DND-41 (cell line): ENCODE data around the gene MYL3.

Experiments used
- ATAC-seq: fragments of 200-7000 bp; cut with Tn5 transposase; 3 replicates; pipeline ENCODE4 v1.9.1; 2021; ENCODE audit warnings: low read depth; ENCODE audit not compliant: insufficient read depth
- DNase-seq: peaks from one replicate; pipeline ENCODE4 v3.0.0-alpha.2; 2020
- H2AFZ ChIP-seq: 2 replicates; pipeline ENCODE4 v1.6.0; 2012; ENCODE audit warnings: low read depth, low read length
- H3K27ac ChIP-seq: 2 replicates; pipeline ENCODE4 v1.5.1; 2012; ENCODE audit warnings: low read length, inconsistent platforms
- H3K27me3 ChIP-seq: fragments of 200-600 bp; sonication (generic); 2 replicates; pipeline ENCODE4 v1.6.0; 2012; ENCODE audit warnings: low read length, mild to moderate bottlenecking, inconsistent platforms; ENCODE audit not compliant: insufficient read depth, poor library complexity
- H3K36me3 ChIP-seq: 2 replicates; pipeline ENCODE4 v1.5.1; 2012; ENCODE audit warnings: low read length, inconsistent platforms; ENCODE audit not compliant: insufficient read depth
- H3K4me1 ChIP-seq: 2 replicates; pipeline ENCODE4 v1.5.1; 2012; ENCODE audit warnings: mild to moderate bottlenecking, low read length; ENCODE audit not compliant: insufficient read depth
- H3K4me2 ChIP-seq: 2 replicates; pipeline ENCODE4 v1.6.0; 2012; ENCODE audit warnings: mild to moderate bottlenecking, moderate library complexity, low read length, inconsistent platforms; ENCODE audit not compliant: insufficient read depth
- H3K4me3 ChIP-seq, 2 experiments: fragments of 200-600 bp in 1 of 2; shearing (Covaris generic) in 1 of 2; 2 replicates each; pipeline ENCODE4 v1.5.1; 2012 to 2016; ENCODE audit warnings: inconsistent platforms in 2 of 2, low read length in 2 of 2, mild to moderate bottlenecking in 2 of 2, low read depth in 1 of 2, moderate library complexity in 1 of 2
- H3K79me2 ChIP-seq: 2 replicates; pipeline ENCODE4 v1.6.0; 2012; ENCODE audit warnings: low read length, inconsistent platforms; ENCODE audit not compliant: insufficient read depth
- H3K9ac ChIP-seq: 2 replicates; pipeline ENCODE4 v1.6.0; 2012; ENCODE audit warnings: low read depth, mild to moderate bottlenecking, inconsistent platforms, low read length, moderate library complexity
- H3K9me3 ChIP-seq: 2 replicates; pipeline ENCODE4 v1.5.1; 2012; ENCODE audit warnings: low read length, moderate library complexity, mild to moderate bottlenecking, inconsistent platforms; ENCODE audit not compliant: insufficient read depth, severe bottlenecking
- H4K20me1 ChIP-seq: 2 replicates; pipeline ENCODE4 v1.6.0; 2012; ENCODE audit warnings: low read length; ENCODE audit not compliant: insufficient read depth
- EZH2 ChIP-seq: IDR thresholded peaks from 3 replicates; pipeline ENCODE4 v1.6.1; 2012; ENCODE audit warnings: borderline replicate concordance, low read depth, mild to moderate bottlenecking, moderate library complexity, low read length, inconsistent platforms; ENCODE audit not compliant: severe bottlenecking
- TF ChIP-seq, protein P1 (sequence below): IDR thresholded peaks from 2 replicates; pipeline ENCODE4 v1.5.1; 2012; ENCODE audit warnings: borderline replicate concordance, low read length, moderate library complexity, mild to moderate bottlenecking; ENCODE audit not compliant: poor library complexity, severe bottlenecking; ENCODE audit errors: extremely low read depth

Gene MYL3

GRCh38 chr3:46901061-46901460, 37.8 kb upstream of the MYL3 start:
- ATAC-seq: no peak
- Histone ChIP-seq H3K4me2 (no peak overlapping the region), H3K36me3 (no peaks in the 10 kb centered on the region), H3K4me3 (no peak overlapping the region), H3K79me2 (no peaks in the 10 kb centered on the region), H4K20me1 (no peaks in the 10 kb centered on the region; the same call in none of the 2 replicates), H3K27ac (no peak overlapping the region), H3K27me3 (no peaks in the 10 kb centered on the region), H3K9ac (no peak overlapping the region), H3K4me1 (no peaks in the 10 kb centered on the region), H2AFZ (no peak overlapping the region), H3K9me3 (no peaks in the 10 kb centered on the region)
- DNase-seq: no peak
- no peak for TF ChIP-seq EZH2
- TF ChIP-seq, protein P1, sequence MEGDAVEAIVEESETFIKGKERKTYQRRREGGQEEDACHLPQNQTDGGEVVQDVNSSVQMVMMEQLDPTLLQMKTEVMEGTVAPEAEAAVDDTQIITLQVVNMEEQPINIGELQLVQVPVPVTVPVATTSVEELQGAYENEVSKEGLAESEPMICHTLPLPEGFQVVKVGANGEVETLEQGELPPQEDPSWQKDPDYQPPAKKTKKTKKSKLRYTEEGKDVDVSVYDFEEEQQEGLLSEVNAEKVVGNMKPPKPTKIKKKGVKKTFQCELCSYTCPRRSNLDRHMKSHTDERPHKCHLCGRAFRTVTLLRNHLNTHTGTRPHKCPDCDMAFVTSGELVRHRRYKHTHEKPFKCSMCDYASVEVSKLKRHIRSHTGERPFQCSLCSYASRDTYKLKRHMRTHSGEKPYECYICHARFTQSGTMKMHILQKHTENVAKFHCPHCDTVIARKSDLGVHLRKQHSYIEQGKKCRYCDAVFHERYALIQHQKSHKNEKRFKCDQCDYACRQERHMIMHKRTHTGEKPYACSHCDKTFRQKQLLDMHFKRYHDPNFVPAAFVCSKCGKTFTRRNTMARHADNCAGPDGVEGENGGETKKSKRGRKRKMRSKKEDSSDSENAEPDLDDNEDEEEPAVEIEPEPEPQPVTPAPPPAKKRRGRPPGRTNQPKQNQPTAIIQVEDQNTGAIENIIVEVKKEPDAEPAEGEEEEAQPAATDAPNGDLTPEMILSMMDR: no peak

DNA sequence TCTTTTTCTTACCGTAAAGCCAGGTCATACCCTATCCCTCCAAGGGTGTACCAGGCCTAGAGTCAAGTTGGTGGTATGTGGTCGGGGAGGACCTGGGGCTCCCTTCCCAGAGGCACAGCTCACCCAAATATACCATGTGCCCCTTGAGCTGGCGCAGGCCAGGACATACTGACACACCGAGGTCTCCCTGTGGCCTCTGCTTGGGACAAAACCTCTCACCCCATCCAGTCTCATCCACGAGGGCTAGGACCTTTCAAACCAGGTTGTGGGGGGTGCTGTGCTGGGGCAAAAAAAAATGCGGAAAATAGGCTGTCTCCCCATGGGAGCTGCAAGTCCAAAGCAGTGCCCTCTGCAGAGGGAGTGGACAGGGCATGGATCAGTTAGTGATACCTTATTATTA, 37.1 kb upstream of the MYL3 start:
- H3K36me3 ChIP-seq: no peaks in the 10 kb centered on the region
- no peaks in the 10 kb centered on the region for H3K9me3 ChIP-seq
- no peak overlapping the region for H3K9ac ChIP-seq
- H3K27ac ChIP-seq: no peak overlapping the region
- ATAC-seq (no peak), DNase-seq (no peak)
- H4K20me1 ChIP-seq: no peaks in the 10 kb centered on the region; the same call in none of the 2 replicates
- no peak overlapping the region for H2AFZ ChIP-seq
- TF ChIP-seq EZH2: no peak
- TF ChIP-seq, protein P1: no peak
- H3K4me3 ChIP-seq: no peak overlapping the region
- H3K4me1 ChIP-seq: no peaks in the 10 kb centered on the region
- H3K4me2 ChIP-seq: no peak overlapping the region
- H3K79me2 ChIP-seq: no peaks in the 10 kb centered on the region
- H3K27me3 ChIP-seq: no peaks in the 10 kb centered on the region

DNA sequence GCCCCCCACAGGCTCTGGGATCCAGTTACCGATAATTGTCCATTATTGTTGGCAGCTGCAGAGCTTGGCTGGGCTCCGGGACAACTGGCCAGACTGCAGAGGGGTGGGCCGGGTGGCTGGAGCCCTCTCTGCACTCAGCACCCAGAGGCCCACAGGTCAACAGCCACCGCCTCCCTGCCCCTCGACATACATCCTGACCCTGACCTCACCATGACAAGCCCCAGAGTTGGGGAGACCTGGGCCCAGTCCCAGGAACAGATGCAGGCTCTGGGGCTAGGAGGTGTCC, 36.7 kb upstream of the MYL3 start:
- Histone ChIP-seq H3K4me3 (no peak overlapping the region), H4K20me1 (no peaks in the 10 kb centered on the region; the same call in none of the 2 replicates), H3K79me2 (no peaks in the 10 kb centered on the region), H3K9me3 (no peaks in the 10 kb centered on the region), H3K4me1 (no peaks in the 10 kb centered on the region), H3K9ac (no peak overlapping the region), H3K36me3 (no peaks in the 10 kb centered on the region), H3K27ac (no peak overlapping the region), H3K4me2 (no peak overlapping the region), H3K27me3 (no peaks in the 10 kb centered on the region), H2AFZ (no peak overlapping the region)
- TF ChIP-seq, protein P1: no peak
- ATAC-seq: no peak
- DNase-seq: no peak
